GM12872 (cell line): ENCODE measurements around the gene TDRKH.

Experiments used
- CTCF ChIP-seq: IDR thresholded peaks from 3 replicates; pipeline ENCODE4 v1.5.1; 2011; ENCODE audit warnings: low read depth, mild to moderate bottlenecking, low read length, moderate library complexity; ENCODE audit not compliant: insufficient read depth

Gene TDRKH

GRCh38 chr1:151835596-151835995, 45.3 kb upstream of the TDRKH start:
- no peak for TF ChIP-seq CTCF

- no peak for TF ChIP-seq CTCF
These were observed 43.9 kb upstream of the TDRKH start for GRCh38 chr1:151834239-151834638.

- no peak for TF ChIP-seq CTCF
These were observed 43.0 kb upstream of the TDRKH start for GRCh38 chr1:151833172-151833900.

- no peak for TF ChIP-seq CTCF
These were observed 42.1 kb upstream of the TDRKH start for GRCh38 chr1:151832318-151832980.

- no peak for TF ChIP-seq CTCF
These were observed 41.3 kb upstream of the TDRKH start, which contains the start of gene RORC for GRCh38 chr1:151831605-151832004. TSS of gene RORC (minus strand) at chr1:151831802. CDS start at chr1:151831764, 38 bp downstream.

GRCh38 chr1:151831256-151831591, 40.9 kb upstream of the TDRKH start:
- TF ChIP-seq CTCF: no peak

GRCh38 chr1:151830055-151830454, 39.8 kb upstream of the TDRKH start:
- TF ChIP-seq CTCF: no peak
